HEK293 (cell line): Measurements from ENCODE around the gene NBPF3.

Experiments used
- CTCF ChIA-PET: fragments of 350-600 bp; formaldehyde crosslinking; extraction: SDS; loops from one replicate; lab custom pipeline; 2021; ENCODE audit warnings: antibody characterized with exemption; lab: Yijun Ruan, JAX
- POLR2A ChIA-PET: fragments of 300-600 bp; formaldehyde crosslinking; extraction: SDS; loops from one replicate; lab custom pipeline; 2020; ENCODE audit warnings: antibody characterized with exemption, inconsistent platforms; lab: Yijun Ruan, JAX
- H3K27ac ChIP-seq: fragments of 200-500 bp; sonication (Bioruptor generic); 2 replicates; pipeline ENCODE4 v1.5.1; 2014; ENCODE audit warnings: low read depth, low read length, control low read depth, inconsistent platforms; ENCODE audit errors: extremely low read depth
- H3K36me3 ChIP-seq, 2 experiments: fragments of 200-500 bp in 1 of 2; sonication (Bioruptor generic) in 1 of 2; 1 replicate in 1 of 2; 2 replicates in 1 of 2; pipeline ENCODE4 v1.5.1; 2014 to 2017; ENCODE audit warnings: inconsistent platforms in 2 of 2, low read length in 2 of 2; ENCODE audit not compliant: control insufficient read depth in 2 of 2, insufficient read depth in 1 of 2
- H3K4me1 ChIP-seq: fragments of 200-500 bp; sonication (Bioruptor generic); 2 replicates; pipeline ENCODE4 v1.5.1; 2014; ENCODE audit warnings: mild to moderate bottlenecking, low read length, inconsistent platforms; ENCODE audit not compliant: control insufficient read depth, insufficient read depth
- H3K4me3 ChIP-seq: 2 replicates; pipeline ENCODE4 v1.5.1; 2011; ENCODE audit warnings: low read depth, mild to moderate bottlenecking, control low read depth, low read length, moderate library complexity
- H3K9me3 ChIP-seq: fragments of 200-500 bp; sonication (Bioruptor generic); 2 replicates; pipeline ENCODE4 v1.5.1; 2014; ENCODE audit warnings: low read depth, low read length, inconsistent platforms; ENCODE audit not compliant: control insufficient read depth, insufficient read depth
- GLI2 ChIP-seq: fragments of 450-650 bp; formaldehyde crosslinking; IDR thresholded peaks from 2 replicates; pipeline ENCODE4; 2017; ENCODE audit warnings: missing biosample characterization, missing genetic modification characterization, low read depth, borderline replicate concordance
- GLI4 ChIP-seq: fragments of 450-650 bp; formaldehyde crosslinking; IDR thresholded peaks from 2 replicates; pipeline ENCODE4 v1.5.1; 2016; ENCODE audit warnings: missing biosample characterization, missing genetic modification characterization
- KLF1 ChIP-seq: fragments of 450-650 bp; formaldehyde crosslinking; IDR thresholded peaks from 2 replicates; pipeline ENCODE4 v1.5.1; 2016; ENCODE audit warnings: missing biosample characterization, missing genetic modification characterization
- KLF9 ChIP-seq: fragments of 450-650 bp; formaldehyde crosslinking; IDR thresholded peaks from 2 replicates; pipeline ENCODE4 v1.5.1; 2016; ENCODE audit warnings: missing biosample characterization, missing genetic modification characterization, low read depth
- MZF1 ChIP-seq: fragments of 450-650 bp; formaldehyde crosslinking; IDR thresholded peaks from 2 replicates; pipeline ENCODE4 v1.5.1; 2017; ENCODE audit warnings: missing biosample characterization, missing genetic modification characterization, borderline replicate concordance
- SCRT2 ChIP-seq: fragments of 450-650 bp; formaldehyde crosslinking; IDR thresholded peaks from 2 replicates; pipeline ENCODE4 v1.5.1; 2016; ENCODE audit warnings: missing biosample characterization, missing genetic modification characterization
- SETDB1 ChIP-seq: IDR thresholded peaks from one replicate; pipeline ENCODE4 v1.6.1; 2017; ENCODE audit warnings: mild to moderate bottlenecking, low read length, moderate library complexity, mixed read lengths; ENCODE audit not compliant: insufficient read length
- SP2 ChIP-seq: fragments of 450-650 bp; formaldehyde crosslinking; IDR thresholded peaks from 2 replicates; pipeline ENCODE4 v1.5.1; 2016; ENCODE audit warnings: missing biosample characterization, missing genetic modification characterization
- ZFHX2 ChIP-seq: fragments of 450-650 bp; formaldehyde crosslinking; conservative IDR thresholded peaks from 2 replicates; pipeline ENCODE4 v1.5.1; 2016; ENCODE audit warnings: missing biosample characterization, missing genetic modification characterization
- ZNF112 ChIP-seq: fragments of 450-650 bp; formaldehyde crosslinking; IDR thresholded peaks from 2 replicates; pipeline ENCODE4 v1.5.0; 2017; ENCODE audit warnings: missing biosample characterization, missing genetic modification characterization
- ZNF19 ChIP-seq: fragments of 450-650 bp; formaldehyde crosslinking; IDR thresholded peaks from 2 replicates; pipeline ENCODE4; 2016; ENCODE audit warnings: missing biosample characterization, missing genetic modification characterization, low read depth
- ZNF423 ChIP-seq: fragments of 450-650 bp; formaldehyde crosslinking; IDR thresholded peaks from 2 replicates; pipeline ENCODE4 v1.5.1; 2016; ENCODE audit warnings: missing biosample characterization, missing genetic modification characterization
- ZNF596 ChIP-seq: fragments of 450-650 bp; IDR thresholded peaks from 2 replicates; pipeline ENCODE4 v1.5.0; 2018; ENCODE audit warnings: missing biosample characterization, mild to moderate bottlenecking, missing genetic modification characterization, moderate library complexity
- ZNF707 ChIP-seq: fragments of 450-650 bp; formaldehyde crosslinking; IDR thresholded peaks from 2 replicates; pipeline ENCODE4 v1.5.1; 2016; ENCODE audit warnings: missing biosample characterization, missing genetic modification characterization
- TF ChIP-seq, protein P1 (sequence below): fragments of 450-650 bp; formaldehyde crosslinking; IDR thresholded peaks from 2 replicates; pipeline ENCODE4 v1.5.1; 2016; ENCODE audit warnings: missing biosample characterization, missing genetic modification characterization
- TF ChIP-seq, protein P2 (sequence below): IDR thresholded peaks from 2 replicates; pipeline ENCODE4 v1.6.1; 2011; ENCODE audit warnings: mild to moderate bottlenecking, low read depth, low read length, borderline replicate concordance
- TF ChIP-seq, protein P3 (sequence below): fragments of 450-650 bp; formaldehyde crosslinking; IDR thresholded peaks from 2 replicates; pipeline ENCODE4 v1.5.1; 2016; ENCODE audit warnings: missing biosample characterization, missing genetic modification characterization
- TF ChIP-seq, protein P4 (sequence below): fragments of 450-650 bp; formaldehyde crosslinking; IDR thresholded peaks from 2 replicates; pipeline ENCODE4 v1.5.1; 2016; ENCODE audit warnings: missing biosample characterization, missing genetic modification characterization, borderline replicate concordance
- TF ChIP-seq, protein P5 (sequence below): fragments of 450-650 bp; formaldehyde crosslinking; IDR thresholded peaks from 2 replicates; pipeline ENCODE4 v1.5.1; 2016; ENCODE audit warnings: missing biosample characterization, missing genetic modification characterization
- TF ChIP-seq, protein P6 (sequence below): fragments of 450-650 bp; formaldehyde crosslinking; IDR thresholded peaks from 2 replicates; pipeline ENCODE4 v1.5.1; 2016; ENCODE audit warnings: missing biosample characterization, missing genetic modification characterization
- TF ChIP-seq, protein P7 (sequence below): fragments of 450-650 bp; formaldehyde crosslinking; IDR thresholded peaks from 2 replicates; pipeline ENCODE4 v1.5.1; 2016; ENCODE audit warnings: missing biosample characterization, missing genetic modification characterization

NBPF3 gene

DNA sequence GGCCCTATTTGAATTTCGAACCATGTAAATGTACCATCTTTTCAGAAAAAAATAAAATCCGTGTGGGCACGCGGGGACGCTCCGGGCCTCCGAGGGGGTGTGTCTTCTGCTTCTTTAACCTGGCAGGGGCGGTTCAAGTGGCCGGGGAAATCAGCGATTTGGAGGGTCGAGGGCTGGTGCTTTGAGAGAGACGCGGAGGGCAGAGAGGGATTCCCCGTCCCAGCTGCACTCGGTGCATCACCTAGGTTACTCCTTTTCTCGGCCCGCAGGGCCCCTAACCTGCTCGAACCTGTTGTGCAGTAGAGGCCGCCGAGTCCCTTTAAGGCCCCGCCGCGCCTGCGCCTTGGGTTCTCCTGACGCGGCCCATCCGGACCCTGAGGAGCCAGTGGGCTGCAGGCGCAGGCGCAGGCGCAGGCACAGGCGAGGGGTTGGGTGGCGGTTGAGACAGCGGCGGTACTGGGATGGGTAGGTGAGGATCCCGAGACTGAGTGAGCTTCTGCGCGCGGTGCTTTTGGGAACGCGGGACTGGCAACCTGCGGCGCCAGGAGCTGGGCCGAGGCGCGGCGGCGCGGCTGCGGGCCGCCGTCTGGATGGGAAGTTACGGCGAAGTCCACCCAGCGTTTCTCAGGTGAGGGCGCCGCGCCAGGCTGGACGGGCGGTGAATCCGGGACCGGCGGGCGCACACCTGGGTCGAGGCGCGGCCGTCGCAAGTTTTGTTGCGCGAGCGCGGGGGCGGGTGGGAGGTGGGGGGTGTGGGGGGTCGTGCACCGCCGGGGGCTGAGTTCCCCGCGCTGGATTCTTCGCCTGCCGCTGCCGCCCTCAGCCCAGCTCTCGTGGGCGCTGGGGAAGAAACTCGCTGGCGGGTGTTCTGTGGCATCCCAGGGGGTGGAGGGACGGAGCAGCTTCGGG lies at the start of gene NBPF3 (continued):
- TF ChIP-seq, protein P1, sequence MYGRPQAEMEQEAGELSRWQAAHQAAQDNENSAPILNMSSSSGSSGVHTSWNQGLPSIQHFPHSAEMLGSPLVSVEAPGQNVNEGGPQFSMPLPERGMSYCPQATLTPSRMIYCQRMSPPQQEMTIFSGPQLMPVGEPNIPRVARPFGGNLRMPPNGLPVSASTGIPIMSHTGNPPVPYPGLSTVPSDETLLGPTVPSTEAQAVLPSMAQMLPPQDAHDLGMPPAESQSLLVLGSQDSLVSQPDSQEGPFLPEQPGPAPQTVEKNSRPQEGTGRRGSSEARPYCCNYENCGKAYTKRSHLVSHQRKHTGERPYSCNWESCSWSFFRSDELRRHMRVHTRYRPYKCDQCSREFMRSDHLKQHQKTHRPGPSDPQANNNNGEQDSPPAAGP = 0 out of 2 replicates have a peak, but pooled peaks have one; percentile 47
- TF ChIP-seq SP2 (tag by site-specific recombination) (0 out of 2 replicates have a peak, but pooled peaks have one; percentile 14), KLF9 (tag by site-specific recombination) (peak; percentile 94), ZNF596 (tag by site-specific recombination) (no peak)
- TF ChIP-seq, all 188 proteins: peak for 28

DNA sequence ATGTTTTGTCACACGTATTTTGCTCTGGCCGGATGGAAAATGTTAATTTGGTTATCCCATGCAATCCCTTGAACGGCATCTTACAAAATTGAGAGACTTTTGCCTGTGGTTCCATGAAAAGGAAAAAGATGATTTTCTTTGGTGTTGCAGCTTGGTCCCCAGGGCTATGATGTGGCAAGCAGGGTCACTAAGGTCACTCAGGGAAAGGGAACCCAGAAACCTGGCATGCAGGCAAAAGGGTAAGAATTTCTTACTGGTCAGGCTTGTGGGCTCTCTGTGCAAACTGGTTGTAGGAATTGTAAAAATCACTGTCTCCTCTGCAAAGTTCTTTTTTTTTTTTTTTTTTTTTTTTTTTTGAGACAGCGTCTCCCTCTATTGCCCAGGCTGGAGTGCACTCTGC lies 48.4 kb upstream of the NBPF3 start:
- no peak overlapping the region for H3K27ac ChIP-seq
- POLR2A ChIA-PET = interaction anchor here (0.7 kb wide), 2 partner anchors 13 to 46 kb away, joined by 6 to 7 read pairs; no protein-coding TSS in a partner anchor
- no peak overlapping the region for H3K4me3 ChIP-seq
- no peaks in the 10 kb centered on the region for H3K9me3 ChIP-seq
- CTCF ChIA-PET = interaction anchor here (0.5 to 0.7 kb wide), 2 partner anchors 85 to 150 kb away, joined by 3 to 4 read pairs; no protein-coding TSS in a partner anchor
- H3K36me3 ChIP-seq = no peaks in the 10 kb centered on the region
- TF ChIP-seq MZF1 (tag by site-specific recombination) (no peak), ZNF112 (tag by site-specific recombination) (no peak), KLF1 (tag by site-specific recombination) (no peak), ZNF707 (tag by site-specific recombination) (no peak), SETDB1 (no peak), GLI2 (tag by site-specific recombination) (no peak), GLI4 (no peak), ZNF423 (no peak), ZNF19 (tag by site-specific recombination) (no peak), SCRT2 (tag by site-specific recombination) (no peak), ZFHX2 (tag by site-specific recombination) (no peak)
- TF ChIP-seq, protein P2, sequence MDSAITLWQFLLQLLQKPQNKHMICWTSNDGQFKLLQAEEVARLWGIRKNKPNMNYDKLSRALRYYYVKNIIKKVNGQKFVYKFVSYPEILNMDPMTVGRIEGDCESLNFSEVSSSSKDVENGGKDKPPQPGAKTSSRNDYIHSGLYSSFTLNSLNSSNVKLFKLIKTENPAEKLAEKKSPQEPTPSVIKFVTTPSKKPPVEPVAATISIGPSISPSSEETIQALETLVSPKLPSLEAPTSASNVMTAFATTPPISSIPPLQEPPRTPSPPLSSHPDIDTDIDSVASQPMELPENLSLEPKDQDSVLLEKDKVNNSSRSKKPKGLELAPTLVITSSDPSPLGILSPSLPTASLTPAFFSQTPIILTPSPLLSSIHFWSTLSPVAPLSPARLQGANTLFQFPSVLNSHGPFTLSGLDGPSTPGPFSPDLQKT = no peak
- TF ChIP-seq, protein P3, sequence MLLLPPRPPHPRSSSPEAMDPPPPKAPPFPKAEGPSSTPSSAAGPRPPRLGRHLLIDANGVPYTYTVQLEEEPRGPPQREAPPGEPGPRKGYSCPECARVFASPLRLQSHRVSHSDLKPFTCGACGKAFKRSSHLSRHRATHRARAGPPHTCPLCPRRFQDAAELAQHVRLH (tag by site-specific recombination) = no peak
- TF ChIP-seq, protein P4, sequence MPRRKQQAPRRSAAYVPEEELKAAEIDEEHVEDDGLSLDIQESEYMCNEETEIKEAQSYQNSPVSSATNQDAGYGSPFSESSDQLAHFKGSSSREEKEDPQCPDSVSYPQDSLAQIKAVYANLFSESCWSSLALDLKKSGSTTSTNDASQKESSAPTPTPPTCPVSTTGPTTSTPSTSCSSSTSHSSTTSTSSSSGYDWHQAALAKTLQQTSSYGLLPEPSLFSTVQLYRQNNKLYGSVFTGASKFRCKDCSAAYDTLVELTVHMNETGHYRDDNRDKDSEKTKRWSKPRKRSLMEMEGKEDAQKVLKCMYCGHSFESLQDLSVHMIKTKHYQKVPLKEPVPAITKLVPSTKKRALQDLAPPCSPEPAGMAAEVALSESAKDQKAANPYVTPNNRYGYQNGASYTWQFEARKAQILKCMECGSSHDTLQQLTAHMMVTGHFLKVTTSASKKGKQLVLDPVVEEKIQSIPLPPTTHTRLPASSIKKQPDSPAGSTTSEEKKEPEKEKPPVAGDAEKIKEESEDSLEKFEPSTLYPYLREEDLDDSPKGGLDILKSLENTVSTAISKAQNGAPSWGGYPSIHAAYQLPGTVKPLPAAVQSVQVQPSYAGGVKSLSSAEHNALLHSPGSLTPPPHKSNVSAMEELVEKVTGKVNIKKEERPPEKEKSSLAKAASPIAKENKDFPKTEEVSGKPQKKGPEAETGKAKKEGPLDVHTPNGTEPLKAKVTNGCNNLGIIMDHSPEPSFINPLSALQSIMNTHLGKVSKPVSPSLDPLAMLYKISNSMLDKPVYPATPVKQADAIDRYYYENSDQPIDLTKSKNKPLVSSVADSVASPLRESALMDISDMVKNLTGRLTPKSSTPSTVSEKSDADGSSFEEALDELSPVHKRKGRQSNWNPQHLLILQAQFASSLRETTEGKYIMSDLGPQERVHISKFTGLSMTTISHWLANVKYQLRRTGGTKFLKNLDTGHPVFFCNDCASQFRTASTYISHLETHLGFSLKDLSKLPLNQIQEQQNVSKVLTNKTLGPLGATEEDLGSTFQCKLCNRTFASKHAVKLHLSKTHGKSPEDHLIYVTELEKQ (tag by site-specific recombination) = no peak
- TF ChIP-seq, protein P5, sequence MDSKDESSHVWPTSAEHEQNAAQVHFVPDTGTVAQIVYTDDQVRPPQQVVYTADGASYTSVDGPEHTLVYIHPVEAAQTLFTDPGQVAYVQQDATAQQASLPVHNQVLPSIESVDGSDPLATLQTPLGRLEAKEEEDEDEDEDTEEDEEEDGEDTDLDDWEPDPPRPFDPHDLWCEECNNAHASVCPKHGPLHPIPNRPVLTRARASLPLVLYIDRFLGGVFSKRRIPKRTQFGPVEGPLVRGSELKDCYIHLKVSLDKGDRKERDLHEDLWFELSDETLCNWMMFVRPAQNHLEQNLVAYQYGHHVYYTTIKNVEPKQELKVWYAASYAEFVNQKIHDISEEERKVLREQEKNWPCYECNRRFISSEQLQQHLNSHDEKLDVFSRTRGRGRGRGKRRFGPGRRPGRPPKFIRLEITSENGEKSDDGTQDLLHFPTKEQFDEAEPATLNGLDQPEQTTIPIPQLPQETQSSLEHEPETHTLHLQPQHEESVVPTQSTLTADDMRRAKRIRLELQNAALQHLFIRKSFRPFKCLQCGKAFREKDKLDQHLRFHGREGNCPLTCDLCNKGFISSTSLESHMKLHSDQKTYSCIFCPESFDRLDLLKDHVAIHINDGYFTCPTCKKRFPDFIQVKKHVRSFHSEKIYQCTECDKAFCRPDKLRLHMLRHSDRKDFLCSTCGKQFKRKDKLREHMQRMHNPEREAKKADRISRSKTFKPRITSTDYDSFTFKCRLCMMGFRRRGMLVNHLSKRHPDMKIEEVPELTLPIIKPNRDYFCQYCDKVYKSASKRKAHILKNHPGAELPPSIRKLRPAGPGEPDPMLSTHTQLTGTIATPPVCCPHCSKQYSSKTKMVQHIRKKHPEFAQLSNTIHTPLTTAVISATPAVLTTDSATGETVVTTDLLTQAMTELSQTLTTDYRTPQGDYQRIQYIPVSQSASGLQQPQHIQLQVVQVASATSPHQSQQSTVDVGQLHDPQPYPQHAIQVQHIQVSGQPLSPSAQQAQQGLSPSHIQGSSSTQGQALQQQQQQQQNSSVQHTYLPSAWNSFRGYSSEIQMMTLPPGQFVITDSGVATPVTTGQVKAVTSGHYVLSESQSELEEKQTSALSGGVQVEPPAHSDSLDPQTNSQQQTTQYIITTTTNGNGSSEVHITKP (tag by site-specific recombination) = no peak
- TF ChIP-seq, protein P6, sequence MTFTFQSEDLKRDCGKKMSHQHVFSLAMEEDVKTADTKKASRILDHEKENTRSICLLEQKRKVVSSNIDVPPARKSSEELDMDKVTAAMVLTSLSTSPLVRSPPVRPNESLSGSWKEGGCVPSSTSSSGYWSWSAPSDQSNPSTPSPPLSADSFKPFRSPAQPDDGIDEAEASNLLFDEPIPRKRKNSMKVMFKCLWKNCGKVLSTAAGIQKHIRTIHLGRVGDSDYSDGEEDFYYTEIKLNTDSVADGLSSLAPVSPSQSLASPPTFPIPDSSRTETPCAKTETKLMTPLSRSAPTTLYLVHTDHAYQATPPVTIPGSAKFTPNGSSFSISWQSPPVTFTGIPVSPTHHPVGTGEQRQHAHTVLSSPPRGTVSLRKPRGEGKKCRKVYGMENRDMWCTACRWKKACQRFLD = no peak
- TF ChIP-seq, protein P7, sequence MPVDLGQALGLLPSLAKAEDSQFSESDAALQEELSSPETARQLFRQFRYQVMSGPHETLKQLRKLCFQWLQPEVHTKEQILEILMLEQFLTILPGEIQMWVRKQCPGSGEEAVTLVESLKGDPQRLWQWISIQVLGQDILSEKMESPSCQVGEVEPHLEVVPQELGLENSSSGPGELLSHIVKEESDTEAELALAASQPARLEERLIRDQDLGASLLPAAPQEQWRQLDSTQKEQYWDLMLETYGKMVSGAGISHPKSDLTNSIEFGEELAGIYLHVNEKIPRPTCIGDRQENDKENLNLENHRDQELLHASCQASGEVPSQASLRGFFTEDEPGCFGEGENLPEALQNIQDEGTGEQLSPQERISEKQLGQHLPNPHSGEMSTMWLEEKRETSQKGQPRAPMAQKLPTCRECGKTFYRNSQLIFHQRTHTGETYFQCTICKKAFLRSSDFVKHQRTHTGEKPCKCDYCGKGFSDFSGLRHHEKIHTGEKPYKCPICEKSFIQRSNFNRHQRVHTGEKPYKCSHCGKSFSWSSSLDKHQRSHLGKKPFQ (tag by site-specific recombination) = no peak
- TF ChIP-seq, all 188 proteins: peak for 0
- no peaks in the 10 kb centered on the region for H3K4me1 ChIP-seq
